SK-N-DZ (cell line): ENCODE data around the gene P3R3URF.

Experiments
- DNase-seq: peaks from one replicate; pipeline ENCODE4 v3.0.0-alpha.2; 2015; ENCODE audit warnings: low spot score

The P3R3URF gene

DNA sequence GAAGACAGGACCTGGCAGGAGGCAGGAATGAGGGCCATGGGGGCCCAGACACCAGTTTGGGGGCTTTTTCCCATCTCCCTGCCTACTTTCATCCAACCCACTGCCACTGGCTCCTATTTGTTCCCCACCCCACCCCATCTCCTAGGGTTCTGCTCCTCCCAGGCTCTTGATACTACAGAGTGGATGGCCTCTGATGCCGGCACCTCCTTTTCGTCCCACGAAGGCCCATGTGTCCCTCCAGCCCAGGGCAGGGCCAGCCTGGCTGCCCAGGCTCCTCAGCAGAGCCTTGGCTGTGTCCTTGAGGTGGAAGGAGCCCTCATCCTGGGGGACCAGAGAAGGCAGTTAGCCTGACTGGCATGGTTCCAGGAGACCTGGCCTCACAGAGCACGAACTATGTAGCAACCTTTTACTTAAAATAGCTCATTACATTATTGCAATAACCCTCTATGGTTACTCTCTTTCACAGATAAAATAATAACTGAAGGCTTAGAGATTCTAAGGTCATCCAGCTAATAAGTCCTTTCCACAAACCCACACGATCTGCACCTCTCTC is 18.4 kb upstream of the P3R3URF start:
- no peak for DNase-seq

DNA sequence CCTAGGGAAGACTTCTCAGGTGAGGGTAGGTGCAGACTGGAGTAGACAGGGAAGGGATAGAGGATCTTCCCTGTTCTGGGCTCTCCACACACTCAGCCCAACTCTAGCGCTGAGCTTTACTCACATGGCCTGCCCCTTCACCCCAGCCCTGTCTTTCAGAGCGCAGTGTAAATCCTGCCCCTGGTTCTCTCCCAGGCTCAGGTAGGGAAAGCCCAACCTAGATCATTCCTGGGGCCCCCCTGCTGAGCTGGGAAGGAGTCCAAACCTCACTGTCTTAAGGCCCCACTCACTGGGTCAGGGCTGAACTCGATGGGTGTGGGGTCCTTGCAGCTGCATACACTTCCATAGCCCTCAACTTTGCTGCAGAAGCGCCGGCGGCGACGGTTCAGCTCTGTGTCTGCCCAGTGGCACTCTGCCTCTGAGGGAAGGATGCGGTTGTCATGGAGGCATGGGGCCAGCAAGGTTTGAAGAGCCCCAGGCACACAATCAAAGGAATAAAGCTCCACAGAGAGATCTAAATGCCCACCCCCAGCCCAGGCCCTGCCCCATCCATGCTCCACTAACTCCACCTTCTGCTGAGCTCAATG is 17.8 kb upstream of the P3R3URF start:
- DNase-seq, result no peak

DNA sequence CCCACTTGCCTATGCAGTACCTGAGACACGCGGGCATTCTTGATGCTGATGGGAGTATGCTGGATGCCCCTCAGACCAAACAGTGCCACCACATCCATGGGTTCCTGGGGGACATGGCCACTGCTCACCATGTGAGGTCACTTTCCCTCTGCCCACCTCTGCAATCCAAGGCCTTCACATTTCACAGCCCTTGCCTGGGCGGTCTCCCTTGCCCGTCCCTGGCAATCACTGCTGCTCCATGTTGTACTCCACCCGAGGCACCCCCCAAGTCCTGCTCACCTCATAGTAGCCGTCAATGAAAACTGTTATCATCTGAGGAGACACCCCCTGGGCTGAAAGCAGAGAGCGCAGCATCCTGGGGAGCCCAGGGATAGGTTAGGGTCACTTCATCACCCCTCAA is 17.0 kb upstream of the P3R3URF start:
- no peak for DNase-seq

DNA sequence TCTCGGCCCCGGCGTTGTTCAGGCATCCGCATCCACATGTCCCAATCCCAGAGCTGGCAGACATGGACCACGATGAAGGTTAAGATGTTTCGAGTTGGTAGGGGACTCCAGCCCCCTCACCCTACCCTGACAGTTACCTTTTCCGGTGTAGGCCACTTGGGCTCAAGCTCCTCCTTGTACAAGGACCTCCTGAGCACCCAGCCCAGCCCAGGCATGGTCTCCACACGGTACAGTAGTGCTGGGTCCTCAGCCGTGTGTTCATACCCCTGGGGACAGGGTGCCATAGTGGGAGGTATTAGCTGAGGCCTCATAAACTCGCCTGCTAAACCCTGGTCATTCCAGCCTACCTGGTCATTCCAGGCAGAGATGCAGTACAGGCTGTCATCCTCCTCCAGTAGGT is 15.9 kb upstream of the P3R3URF start:
- DNase-seq, result no peak

DNA sequence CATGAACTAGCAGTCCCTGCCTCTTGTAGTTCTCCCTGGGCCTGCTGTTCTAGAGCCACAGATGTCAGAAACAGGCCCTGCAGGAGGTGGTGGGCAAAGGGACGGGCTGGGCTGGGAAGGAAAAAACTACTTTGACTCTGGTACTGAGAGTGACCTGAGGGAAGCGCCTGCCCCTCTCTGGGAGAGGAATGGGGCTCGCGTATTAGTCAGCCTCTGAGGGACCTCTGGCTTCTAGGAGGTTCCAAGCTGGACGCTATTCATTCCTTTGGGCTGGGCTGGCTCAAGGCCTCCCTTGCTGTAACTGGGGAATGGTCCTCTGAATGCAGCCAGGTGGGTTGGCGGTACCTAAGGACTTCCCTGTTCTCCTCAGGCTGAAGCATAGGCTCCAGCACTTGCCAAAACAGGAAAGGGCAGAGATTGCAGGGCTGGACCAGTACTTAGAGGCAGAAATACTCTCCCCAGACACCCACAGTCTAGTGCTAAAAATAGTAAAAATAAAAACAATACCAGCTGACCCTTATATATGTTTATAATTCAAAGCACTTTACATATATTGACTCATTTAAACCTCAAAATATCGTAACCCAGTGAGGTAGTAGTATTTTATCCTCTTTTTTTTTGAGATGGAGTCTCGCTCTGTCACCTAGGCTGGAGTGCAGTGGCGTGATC is 14.9 kb upstream of the P3R3URF start:
- no peak for DNase-seq

DNA sequence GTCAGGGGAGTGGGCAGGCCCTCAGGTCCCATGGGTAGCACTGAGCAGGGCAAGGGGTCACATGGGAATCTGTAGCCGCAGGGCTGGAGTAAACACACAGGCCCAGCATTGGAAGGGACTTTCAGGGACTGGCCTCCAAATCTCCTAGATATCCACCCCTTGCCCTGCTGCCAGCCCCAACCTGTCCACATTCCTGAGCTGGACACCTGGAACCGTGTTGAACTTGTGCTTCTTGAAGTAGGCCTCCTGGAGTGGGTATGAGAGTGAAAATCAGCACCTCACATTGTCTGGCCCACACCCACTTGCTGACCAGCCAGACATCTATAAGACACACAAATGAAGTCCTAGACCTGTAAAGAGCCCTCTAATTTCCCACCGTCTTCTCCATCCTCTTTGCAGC is 14.3 kb upstream of the P3R3URF start:
- no peak for DNase-seq

DNA sequence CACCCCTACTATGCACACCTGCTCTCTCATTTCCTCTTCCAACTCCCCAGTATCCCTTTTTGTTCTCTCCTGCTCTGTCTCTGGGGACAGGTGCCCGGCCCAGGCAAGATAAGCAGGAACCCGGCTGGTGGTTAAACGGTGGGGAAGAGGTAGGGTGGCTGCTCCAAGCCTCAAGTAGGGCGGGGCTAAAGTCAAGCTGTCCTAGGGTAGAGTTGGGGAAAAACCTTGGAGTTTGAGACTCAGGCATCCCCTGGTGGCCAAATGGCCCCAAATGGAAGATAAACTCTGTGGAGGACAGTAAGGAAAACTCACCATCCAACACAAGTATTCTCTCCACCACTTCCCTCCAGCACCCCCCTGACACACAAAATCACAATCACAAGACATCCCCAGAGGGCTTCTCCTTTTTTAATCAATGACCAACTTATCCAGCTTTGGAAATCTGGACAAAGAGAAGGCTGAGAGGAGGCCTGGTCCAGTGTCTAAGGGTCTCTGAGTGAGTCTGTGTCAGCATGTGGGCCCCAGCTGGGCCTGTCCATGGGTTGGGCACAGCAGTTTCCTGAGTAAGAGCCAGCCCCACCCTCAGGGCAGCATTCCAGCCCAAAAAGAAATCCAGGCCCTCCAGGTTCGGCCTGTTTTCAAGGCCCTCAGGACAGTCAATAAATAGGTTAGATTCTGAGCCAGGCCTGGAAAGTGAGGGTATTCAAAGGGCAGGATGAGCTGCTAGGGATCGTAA is 12.2 kb upstream of the P3R3URF start:
- no peak for DNase-seq

DNA sequence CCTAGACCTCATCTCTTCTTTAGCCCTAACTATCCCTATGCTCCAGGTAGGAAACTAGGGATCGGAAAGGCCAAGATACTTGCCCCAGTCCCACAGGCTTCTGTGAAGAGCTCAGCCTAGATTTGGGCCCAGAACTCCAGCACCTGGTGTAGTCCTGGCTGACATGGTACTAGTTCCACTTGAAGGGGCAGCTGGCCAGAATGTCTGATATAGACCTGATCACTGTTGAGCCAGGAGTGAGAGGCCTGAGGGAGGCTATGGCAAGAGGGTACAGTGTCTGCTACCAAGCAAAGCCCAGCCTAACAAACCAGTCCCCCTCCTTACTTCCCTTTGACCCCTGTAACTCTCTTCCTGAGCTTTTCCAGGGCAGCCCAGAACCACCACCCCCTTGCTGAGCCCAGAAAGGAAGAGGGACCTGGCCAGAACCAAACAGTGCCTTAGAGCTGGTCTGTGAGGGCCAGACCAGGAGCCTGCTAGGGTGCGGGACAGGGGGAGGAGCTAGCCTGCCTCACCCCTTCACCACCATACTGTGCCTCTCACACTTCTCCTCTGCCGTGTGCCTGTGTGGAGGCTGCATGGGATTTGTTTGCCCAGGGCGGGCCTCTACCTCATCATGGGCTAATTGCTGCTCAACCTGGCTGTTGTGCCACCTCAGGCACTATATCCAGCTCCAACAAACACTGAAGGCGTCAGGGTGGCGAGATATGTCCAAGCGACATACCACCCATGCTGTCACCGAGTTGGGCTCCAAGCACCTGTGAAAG is 11.0 kb upstream of the P3R3URF start:
- DNase-seq, result no peak

DNA sequence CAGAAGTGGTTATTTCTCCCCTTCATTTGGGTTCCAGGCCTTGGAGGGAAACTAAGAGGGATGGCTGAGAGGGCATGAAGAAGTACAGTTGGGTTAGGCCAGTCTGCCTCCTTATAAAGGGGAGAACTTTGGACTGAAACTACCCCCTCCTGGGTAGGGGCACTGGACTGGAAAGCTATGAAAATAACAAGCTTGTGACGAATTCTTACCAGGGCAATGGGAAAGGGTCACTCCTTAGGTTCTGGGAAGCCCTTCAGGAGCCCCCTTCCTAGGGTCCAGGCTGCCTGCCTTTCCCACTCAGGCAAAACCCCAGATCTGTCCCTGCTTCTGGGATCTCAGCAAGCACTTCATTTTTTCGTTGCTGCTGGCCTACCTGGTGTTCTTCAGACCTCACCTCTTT is 9.8 kb upstream of the P3R3URF start:
- no peak for DNase-seq

DNA sequence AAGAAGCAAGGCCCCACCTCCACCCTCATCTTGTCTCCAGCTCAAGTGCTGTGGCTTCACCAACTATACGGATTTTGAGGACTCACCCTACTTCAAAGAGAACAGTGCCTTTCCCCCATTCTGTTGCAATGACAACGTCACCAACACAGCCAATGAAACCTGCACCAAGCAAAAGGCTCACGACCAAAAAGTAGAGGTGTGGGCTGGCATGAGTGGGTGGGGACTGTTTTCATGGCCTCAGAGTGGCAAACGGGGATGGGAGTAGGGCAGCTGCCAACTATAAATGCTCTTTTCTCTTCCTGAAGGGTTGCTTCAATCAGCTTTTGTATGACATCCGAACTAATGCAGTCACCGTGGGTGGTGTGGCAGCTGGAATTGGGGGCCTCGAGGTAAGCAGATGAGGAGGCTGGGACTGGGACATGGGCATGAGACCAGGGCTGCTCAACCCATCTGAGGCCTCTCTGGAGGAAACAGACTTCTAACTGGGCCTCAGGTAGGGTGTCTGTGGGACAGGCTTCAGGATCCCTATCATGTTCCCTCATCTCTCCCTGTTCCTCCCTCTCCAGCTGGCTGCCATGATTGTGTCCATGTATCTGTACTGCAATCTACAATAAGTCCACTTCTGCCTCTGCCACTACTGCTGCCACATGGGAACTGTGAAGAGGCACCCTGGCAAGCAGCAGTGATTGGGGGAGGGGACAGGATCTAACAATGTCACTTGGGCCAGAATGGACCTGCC is 8.8 kb upstream of the P3R3URF start:
- DNase-seq, result no peak

DNA sequence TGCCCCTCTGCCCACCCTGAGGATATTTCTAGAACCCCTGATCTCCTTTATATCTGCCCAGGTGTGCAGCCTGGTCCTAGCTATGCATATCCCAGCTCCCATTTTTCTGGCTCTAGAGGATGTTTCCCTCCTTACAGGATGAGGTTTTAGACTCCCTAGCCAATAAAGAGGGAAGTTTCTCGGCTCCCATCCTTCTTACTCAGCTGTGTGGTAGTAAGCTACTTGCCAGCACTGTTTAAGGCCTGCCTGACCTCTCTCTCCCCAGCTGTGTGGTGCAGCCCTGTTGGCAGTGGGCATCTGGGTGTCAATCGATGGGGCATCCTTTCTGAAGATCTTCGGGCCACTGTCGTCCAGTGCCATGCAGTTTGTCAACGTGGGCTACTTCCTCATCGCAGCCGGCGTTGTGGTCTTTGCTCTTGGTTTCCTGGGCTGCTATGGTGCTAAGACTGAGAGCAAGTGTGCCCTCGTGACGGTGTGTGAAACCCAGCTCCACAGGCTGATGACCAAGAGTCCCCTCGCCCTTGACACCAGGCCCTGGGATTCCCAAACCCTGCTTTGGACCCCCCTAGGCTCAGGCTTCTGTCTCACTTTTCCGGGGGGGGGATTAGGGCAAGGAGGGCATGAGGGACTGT is 7.8 kb upstream of the P3R3URF start:
- no peak for DNase-seq

DNA sequence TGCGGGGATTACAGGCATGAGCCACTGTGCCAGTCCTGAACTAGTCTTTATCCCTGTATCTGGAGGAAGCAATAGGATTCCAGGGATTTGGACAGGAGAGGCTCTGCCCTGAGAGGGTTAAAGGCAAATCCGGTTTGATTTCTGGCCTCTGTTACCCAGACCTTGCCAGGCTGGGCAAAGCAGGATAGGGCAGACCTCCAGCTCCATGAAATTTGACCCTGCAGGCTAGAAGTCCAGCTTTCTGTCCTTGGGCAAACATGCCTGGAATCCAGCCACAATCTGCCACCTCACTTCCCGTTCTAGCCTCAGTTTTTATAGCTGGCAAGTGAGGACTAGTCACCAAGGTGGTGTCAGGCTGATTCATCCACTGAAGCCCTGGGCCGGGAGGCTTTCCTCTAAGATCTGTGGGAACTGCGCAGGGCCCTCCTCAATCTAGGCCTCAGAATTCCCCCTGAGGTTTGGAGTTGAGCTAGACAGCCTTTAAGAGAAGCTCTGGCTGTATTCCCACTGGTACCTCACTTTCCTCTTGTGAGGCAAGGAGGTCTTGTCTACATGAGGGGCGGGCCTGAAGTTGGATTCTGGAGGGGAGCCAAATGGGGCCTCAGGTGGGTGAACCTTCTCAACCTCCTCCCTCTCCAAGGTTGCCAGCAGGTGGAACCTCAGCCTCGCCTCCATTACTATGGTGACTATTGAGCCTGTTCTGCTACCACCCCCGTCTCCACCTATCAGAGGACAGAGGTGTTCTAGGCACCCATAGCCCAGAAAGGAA is 7.0 kb upstream of the P3R3URF start:
- no peak for DNase-seq

DNA sequence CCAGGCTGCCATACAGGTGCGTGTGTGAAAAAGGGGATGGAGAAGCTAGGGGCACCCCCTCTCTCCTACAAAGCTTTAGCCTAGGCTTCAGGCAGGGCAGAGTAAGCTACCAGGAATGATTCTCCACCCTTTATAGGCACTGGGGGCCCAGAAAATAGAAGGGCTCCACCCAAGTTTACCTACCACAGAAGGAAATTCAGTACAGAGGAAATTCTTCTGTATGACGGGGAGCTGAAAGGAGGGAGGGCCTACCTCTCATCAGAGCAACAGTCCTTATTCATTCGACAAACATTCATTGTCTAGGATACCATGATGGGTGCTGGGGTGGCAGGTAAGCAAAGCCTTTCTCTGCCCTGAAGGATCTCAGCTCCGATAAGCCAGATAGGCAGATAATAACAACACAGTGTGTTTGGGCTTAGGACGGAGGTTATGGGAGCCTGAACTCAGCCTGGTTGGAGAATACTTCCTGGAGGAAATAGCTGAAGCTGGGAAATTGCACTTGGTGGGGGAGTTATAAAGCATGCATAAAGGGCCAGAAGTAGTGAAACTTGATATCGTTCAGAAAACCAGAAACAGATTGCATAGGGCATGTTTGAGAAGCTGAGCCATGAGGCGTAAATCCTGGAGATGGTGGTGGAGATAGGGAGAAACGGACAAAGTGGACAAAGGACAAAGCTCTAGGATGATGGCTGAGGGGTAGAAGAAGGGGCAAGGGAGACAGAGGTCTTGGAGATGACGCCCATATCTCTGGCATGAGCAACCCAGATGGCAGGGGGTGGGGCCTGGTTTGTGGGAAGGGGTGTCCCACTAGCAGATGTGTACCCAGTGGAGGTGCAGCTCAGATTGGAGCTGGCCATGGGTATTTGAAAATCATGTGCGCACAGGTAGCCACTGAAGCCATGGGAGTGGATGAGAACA is 5.3 kb upstream of the P3R3URF start:
- DNase-seq, result peak; percentile 49

DNA sequence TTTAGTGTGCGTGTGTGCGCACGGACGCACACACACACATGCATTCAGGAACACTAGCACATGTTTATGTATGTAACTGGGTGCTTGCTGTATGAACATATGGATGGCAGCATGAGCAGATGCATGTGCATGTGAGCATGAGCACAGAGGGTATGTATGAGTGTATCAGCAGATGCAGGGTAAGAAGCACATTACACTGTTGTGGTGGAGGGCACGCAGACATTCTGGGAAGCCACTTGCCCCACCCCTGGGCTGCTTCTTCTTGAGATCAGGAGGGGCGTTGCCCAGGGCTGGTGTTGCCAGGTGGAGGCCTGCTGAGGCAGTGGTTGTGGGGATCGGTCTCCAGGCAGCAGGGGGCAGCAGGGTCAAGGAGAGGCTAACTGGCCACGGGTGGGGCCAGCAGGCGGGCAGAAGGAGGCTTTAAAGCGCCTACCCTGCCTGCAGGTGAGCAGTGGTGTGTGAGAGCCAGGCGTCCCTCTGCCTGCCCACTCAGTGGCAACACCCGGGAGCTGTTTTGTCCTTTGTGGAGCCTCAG is 3.9 kb upstream of the P3R3URF start:
- DNase-seq, result no peak

DNA sequence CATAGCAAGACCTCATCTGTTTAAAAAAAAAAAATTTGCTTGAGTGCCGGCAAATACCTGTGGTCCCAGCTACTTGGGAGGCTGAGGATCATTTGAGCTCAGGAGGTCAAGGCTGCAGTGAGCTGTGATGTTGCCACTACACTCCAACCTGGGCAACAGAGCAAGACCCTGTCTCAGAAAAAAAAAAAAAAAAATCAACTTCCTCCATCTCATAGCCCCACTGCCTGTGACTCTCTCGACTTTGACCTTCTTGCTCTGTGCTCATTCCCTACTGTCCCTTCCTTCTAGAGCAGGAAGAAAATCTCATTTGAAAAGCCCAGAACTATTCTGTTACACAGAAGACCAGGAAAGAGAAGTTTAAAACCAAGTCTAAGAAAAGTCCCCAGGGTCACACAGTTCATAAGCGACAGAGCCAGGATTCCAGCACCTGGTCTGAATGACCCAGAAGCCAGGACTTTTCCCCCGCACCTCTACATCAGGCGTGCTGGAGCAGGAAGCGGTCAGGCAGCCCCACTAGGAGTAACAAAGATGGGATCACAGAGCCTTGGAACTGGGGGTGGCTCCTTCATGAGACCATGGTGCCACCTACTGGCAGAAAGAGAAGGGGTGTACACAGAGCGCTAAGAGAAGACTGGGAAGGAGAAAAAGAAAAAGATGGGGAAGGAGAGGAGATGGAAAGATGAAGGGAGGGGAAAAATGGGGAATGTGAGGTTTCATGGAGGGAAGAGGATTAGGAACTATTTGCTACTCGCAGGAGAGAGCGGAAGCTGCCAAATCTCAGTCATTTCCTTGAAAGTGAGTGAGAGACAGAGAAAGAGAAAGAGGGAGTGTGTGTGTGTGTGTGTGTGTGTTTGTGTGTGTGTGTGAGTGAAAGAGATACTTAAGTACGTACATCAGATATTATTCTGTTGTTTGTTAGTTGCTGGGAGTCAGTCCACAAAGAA is 3.1 kb upstream of the P3R3URF start:
- DNase-seq, result peak; percentile 80

DNA sequence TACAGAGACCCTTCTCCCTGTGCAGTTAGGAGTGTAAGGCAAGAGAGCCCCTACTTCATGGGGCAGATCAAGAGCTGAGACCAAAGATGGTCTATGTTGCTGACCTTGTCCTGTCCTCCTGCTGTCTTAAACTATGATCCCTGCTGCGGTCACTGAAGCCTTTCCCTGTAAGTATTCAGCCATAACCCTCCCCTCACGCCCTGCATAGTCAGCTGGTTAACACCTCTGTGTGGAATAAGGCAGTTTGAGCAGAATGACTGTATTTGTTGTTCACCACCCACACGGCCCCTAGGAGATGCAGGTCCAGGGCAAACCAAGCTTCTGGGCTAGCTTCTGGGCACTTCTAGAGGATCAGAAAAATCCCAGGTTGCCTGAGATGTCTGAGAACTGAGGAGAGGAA is 1.0 kb downstream of the P3R3URF start:
- DNase-seq, result no peak

DNA sequence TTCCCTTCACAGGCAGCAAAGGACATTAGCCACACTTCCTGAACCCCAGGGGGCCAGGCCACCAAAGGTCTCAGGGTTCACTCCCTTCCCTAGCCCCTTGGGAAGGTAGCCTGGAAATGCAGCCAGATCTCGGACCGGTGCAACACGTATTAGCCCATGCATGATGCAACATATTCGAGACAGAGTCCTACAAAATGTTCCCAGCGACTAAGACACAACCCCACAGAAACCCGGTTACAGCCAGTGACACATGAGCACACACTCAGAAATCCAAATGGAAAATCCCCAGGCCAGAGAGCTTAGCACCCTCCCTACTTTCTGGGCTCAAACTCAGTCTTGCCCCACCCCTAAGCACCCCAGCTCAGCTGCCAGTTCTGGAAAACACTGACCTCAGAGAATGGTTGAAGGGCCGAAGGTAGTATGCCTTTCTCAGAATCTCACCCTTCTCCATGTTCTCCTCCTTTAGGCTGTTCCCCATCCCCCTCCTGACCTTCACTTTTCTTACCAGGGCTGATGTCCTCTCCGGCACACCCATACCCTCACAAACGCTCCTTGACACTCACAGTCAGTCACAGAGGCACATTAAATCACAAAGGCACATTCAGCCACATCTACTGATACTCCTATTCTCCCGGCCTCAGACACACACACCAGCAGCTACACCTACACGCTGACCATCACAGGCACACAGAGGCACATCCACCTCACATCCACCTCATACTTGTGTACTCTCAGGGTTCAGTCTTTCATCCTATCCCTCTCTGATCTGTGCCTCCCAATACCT is 1.6 kb downstream of the P3R3URF start, which contains the start of gene TSPAN1:
TSPAN1 (plus strand) TSS at position 640 of the 784 bp plus-strand sequence. CDS start 6,021 bp downstream, outside the sequence.
- no peak for DNase-seq
